Anterior cingulate cortex (tissue), 58 donors: Measurements from ENCODE around the gene DCTD.

Experiments
- DNase-seq, 58 donors: peaks; one replicate each; lab custom pipeline; 2025; lab: John Stamatoyannopoulos, UW

Gene DCTD

GRCh38 chr4:182875453-182876405 lies 41.5 kb downstream of the DCTD start:
- no peak for DNase-seq

DNA sequence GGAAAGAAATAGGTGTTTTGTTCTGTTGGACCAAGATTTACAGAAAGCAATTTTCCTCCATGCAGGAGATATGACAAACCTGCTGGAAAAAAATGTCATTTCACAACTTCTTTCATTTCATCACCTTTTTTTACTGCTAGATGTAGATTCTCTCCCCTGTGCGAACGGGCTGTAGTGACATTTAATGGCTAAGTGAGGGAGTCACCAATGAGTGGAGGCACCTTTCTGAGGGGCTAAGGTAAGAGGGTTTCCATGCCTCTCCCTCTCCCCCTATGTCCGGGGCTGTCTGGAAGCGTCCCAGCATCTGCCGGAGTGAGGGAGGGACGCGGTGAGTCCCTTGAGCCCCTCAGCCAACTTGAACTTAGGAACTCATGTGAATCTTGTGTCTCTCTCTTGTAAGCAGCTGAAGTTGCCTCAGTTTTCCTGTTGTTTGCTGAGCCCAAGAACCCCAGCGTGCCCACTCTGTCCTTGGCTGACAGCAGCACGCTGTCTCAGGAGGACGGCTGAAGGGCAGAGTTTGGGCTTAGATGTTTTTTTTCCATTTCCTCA lies 42.3 kb downstream of the DCTD start:
- DNase-seq, result no peak

DNA sequence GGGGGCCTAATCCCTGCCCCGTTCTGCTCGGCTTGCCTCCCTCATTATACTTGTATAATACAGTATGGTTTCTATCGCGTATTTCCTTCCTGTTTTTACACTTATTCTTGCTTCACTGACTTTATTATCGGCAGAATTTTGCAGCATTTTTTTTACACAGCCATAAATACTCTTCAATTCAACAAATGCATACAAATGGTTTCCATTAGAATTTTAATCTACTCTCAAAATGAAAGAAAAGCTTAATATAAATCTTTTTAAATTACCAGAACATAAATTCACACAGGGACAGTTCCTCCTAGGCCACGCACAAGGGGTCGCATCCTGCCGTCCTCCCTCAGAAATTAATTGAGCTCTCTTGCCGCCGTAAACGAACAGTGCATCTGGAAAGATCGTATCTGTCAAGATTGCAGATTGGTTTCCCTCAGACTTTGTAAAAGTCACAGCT lies 42.9 kb downstream of the DCTD start:
- DNase-seq, result no peak

- DNase-seq, result no peak
Observed at GRCh38 chr4:182873726-182874125, 43.5 kb downstream of the DCTD start.

DNA sequence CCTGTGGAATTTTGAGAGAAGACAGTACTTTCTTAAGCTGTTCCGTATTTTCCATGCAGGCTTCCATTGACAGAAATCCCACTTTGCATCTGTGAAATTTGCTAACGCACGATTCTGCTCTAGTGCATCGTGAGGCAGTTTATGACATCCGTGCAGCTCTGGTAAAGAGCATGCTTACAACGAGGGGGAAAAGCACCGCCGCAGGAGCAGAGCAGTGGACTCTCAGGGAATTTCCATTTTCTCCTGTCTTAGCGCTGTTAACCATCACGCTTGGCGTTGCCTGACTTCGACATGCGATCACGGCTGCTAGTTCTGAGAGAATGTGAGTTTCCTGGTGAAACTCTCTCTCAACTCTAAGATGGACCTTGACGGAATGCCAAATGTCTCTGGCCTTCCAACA lies 43.9 kb downstream of the DCTD start:
- no peak for DNase-seq

DNA sequence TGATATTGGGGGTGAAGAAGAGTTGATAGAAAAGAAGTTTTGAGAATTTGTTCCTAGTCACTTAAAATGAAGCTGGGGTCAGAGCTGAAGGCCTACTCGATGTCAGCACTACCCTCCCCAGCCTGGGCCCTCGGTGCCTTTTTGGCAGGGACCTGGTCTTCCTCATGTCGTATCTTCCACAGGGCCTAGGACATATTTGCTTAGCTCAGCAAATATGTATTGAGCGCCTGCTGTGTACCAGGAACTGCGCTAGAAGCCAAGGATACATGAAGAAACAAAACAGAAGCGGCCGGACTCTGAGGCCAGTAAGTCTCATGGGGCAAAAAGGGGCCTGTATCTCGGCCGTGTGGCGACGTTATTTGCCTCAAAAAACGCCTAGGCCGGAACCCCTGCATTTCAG lies 44.3 kb downstream of the DCTD start:
- no peak for DNase-seq

DNA sequence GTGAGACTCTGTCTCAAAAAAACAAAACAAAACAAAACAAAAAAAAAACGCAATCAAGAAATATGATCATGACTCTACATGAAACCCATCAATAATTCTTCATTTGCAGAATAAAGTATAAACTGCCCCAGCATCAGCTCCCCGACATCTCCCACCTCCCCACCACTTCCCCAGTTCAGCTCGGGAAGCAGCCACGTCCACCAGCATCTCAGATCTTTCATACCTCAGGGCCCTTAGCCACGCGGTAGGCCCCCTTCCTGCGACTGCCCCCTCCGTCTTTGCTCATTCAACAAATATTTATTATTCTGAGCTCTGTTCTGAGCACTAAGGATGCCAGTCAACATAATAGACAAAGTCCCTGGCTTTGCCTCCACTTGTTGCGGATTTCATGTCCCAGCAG lies 45.6 kb downstream of the DCTD start:
- no peak for DNase-seq

DNA sequence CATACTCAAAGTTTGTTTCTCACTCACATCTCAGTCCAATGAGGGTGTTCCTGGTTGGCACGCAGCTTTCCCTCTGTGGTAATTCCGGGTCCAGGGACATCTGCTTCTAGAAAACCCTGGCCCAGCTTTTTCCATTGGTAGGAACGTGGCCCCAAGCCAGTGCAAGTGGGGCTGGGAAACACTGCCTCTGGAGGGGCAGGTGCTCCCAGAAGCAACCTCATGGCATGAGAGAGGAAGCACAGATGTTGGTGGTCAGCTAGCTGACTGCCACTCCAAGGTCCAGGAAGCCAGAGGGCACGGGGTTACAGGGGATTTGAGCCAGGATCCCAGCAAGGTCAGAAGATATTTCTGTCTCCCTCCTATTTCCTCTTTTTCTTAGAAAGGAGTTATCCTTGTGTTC lies 47.5 kb downstream of the DCTD start:
- DNase-seq, result no peak

GRCh38 chr4:182866746-182867145 lies 50.4 kb downstream of the DCTD start:
- no peak for DNase-seq

DNA sequence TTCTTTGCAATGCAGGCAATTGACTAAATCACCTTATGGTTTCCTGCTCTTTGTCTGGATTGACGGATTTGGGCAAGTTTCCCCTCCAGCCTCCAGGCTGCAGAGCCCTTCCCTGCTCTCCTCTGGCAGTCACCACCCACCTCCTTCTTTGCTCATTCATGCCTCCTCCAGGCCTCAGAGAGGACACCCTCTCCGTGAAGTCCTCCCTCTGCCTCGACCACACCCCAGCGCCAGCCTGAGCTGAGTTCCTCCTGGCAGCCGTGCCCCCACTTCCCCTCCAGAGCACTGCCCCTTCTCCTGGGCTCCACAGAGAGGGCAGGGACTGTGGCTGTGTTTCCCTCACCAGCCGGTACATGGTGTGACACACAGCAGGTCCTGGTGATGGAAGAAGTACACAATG lies 53.7 kb downstream of the DCTD start:
- no peak for DNase-seq

GRCh38 chr4:182862921-182863320 lies 54.3 kb downstream of the DCTD start:
- no peak for DNase-seq

DNA sequence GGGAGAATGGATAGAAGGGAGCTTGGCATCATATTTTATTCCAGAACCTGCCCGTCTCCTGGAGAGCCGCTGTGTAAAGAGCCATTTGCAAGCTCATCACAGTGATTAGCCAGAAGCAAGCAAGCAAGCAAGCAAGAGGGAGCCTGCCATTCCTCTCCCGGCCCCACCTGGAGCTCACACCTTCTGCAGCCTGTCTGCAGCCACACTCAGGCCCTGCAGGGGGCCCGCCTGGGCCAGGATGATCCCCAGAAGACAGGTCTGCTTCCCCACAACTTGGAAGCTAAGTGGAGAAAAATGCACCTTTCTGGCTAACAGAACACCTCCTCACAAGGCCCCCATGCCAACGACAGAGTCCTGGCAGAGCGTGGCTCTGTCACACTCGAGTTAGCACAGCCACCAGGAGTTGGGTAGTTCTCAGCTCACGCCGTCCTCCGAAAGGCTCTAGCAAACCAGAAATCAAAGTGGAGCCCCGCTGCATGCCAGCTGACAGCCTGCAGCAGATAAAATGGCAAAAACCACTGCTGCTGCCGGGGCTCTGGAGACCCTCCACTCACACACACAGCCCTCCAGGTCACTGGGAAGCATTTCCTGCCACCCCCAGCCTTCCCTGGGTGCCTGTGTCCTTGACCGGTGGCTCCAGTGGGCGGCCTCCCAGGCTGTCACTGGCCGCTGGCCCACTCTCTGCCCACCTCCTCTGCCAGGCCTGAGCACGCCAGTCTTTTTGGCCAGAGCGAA lies 54.9 kb downstream of the DCTD start:
- DNase-seq, result no peak

DNA sequence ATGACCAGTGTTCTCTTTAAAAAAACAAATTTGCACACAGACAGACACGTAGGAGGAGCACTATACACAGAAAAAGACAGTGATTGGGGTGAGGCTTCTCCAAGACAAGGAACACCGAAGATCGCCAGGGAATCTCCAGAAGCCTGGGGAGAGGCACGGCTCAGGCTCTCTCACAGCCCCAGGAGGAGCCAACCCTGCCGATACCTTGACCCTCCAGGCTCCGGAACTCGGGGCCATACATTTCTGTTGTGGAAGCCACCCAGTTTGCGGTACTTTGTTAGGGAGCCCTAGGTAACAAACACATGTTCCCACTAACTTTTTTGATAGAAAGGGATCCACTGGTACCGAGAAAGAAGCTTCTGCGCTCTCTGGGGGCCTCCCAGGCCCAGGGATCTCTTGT lies 55.8 kb downstream of the DCTD start:
- DNase-seq, result no peak

- DNase-seq, result no peak
Observed at GRCh38 chr4:182859730-182860129, 57.5 kb downstream of the DCTD start.

- no peak for DNase-seq
Observed at GRCh38 chr4:182858711-182859110, 58.5 kb downstream of the DCTD start.

DNA sequence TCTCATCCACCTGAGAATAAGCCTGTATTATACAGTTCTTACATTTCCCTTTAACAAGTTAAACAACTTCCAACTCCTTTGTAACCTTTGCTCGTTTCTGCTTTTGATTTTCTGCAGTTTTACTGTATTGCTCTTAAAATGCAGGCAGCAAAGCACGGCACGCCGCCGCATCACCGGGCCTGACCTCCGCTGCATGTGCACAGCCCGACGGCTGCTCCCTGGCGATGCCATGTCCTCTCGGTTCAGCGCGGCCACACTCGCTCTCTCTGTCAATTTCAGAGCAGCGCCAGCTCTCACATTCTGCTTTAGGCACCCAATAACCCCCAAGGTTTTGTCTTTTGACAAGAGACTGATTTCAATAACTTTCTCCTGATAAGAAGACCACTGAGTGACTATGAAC lies 60.3 kb downstream of the DCTD start:
- DNase-seq, result no peak

DNA sequence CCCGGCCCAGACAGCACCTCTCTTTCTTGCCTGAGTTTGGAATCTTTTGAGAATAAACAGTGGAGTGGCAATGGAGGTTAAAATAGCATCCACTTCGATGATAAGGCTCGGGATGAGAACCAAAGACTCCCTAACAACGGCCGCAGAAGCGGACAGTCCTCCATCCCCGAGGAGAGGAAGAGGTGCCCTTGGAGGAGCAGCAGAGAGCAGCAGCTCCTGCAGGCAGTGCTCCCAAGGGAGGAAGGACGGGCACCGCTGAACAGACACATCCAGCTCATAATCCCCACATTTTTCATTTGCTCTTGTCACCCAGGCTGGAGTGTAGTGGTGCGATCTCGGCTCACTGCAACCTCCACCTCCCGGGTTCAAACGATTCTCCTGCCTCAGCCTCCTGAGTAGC lies 61.3 kb downstream of the DCTD start:
- DNase-seq, result no peak

DNA sequence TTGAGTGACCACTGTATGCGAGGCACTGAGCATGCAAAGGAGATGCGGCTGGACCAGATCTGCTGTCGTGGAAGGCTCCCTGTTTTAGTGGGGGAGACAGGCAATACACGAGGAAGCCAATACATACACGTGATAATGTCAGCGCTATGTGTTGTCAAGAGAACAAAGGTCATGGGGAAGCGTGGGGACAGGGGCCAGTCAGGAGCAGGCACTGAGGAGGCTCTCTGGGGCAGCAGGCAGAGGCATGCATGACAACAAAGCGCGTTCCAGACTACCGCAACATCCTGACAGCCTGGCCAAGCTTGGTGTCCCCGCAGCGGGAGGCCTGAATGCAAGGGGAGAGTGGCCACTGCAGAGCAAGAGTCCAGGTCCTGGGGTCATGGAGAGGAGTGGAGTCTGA lies 61.9 kb downstream of the DCTD start:
- DNase-seq, result no peak

- no peak for DNase-seq
Observed at GRCh38 chr4:182854466-182854865, 62.7 kb downstream of the DCTD start.

- DNase-seq, result no peak
Observed at GRCh38 chr4:182853731-182854330, 63.4 kb downstream of the DCTD start.

DNA sequence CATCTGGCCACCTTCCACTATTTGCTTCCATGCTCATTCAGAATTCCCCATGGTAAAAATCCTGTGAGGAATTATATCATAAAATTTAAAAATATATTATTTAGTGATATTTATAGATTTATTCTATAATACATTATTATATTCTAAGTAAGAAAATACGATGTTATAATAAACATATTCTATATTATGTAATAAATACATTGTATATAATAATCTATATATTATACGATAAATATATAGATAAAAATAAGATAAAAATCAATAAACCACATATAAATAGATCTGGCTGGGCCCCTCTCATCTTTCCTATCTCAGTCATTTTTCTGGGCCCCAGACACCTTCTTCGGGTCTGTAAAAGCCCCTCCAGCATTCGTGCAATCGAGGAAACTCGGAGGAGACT lies 68.5 kb downstream of the DCTD start:
- DNase-seq, result no peak
